T-helper 17 cell (primary cell): ENCODE measurements around the gene SASH1. TPM values are rescaled to one million over a fixed set of nuclear protein-coding genes. Genes with fewer than 3 reads are reported as not detected.

ENCODE experiments used
- ATAC-seq: fragments of 150-1000 bp; cut with Tn5 transposase; 2 replicates; pipeline ENCODE4 v1.10.0; 2021; ENCODE audit warnings: mild to moderate bottlenecking, moderate library complexity
- DNase-seq, 3 donors: peaks; one replicate each; pipeline versions ENCODE4 v3.0.0 to v3.0.0-alpha.2; 2020 to 2021
- H3K9me3 ChIP-seq: one replicate; pipeline ENCODE4 v1.7.0; 2013; ENCODE audit warnings: low read length, mild to moderate bottlenecking; ENCODE audit not compliant: control insufficient read depth, poor library complexity, severe bottlenecking
- H3K27ac Mint-ChIP-seq: one replicate; pipeline ENCODE4 v1.8.0; 2022; ENCODE audit warnings: mild to moderate bottlenecking, moderate library complexity, mixed read lengths
- H3K27me3 Mint-ChIP-seq: one replicate; pipeline ENCODE4 v1.8.0; 2022; ENCODE audit warnings: mixed read lengths
- H3K36me3 Mint-ChIP-seq: one replicate; pipeline ENCODE4 v1.8.0; 2022; ENCODE audit warnings: low read depth, mixed read lengths
- H3K4me1 Mint-ChIP-seq: one replicate; pipeline ENCODE4 v1.8.0; 2022; ENCODE audit warnings: mild to moderate bottlenecking, mixed read lengths
- H3K4me3 Mint-ChIP-seq: one replicate; pipeline ENCODE4 v1.8.0; 2022; ENCODE audit warnings: mild to moderate bottlenecking, moderate library complexity, mixed read lengths
- total RNA-seq, 4 donors: library from RNA in 2 of 4; stranded (reverse) in 2 of 4; gene quantifications; one replicate each; pipeline ENCODE4 v1.2.3 and lab custom pipeline; 2022 to 2026

The SASH1 gene
- total RNA-seq, 2 donors from 2014 or later, result 6.2 to 19.9 TPM

GRCh38 chr6:148425443-148425842 is 82.8 kb downstream of the SASH1 start:
- Mint-ChIP-seq H3K36me3 (no peaks in the 10 kb centered on the region), H3K4me3 (no peak overlapping the region), H3K27ac (no peak overlapping the region), H3K4me1 (peaks cover 6% of the 10 kb centered on the region), H3K27me3 (peaks cover 10% of the 10 kb centered on the region)
- ATAC-seq (no peak), DNase-seq (no peak)
- no peaks in the 10 kb centered on the region for H3K9me3 ChIP-seq

- H3K4me3 Mint-ChIP-seq, result no peak overlapping the region
- peaks cover 6% of the 10 kb centered on the region for H3K4me1 Mint-ChIP-seq
- no peak for DNase-seq
- ATAC-seq, result no peak
- no peaks in the 10 kb centered on the region for H3K9me3 ChIP-seq
- no peaks in the 10 kb centered on the region for H3K36me3 Mint-ChIP-seq
- H3K27me3 Mint-ChIP-seq, result peaks cover 5% of the 10 kb centered on the region
- no peak overlapping the region for H3K27ac Mint-ChIP-seq
Measured at GRCh38 chr6:148426317-148426977, 83.8 kb downstream of the SASH1 start.

GRCh38 chr6:148427333-148427732 is 84.7 kb downstream of the SASH1 start:
- no peak overlapping the region for H3K27ac Mint-ChIP-seq
- DNase-seq (no peak), ATAC-seq (no peak)
- peaks cover 6% of the 10 kb centered on the region for H3K4me1 Mint-ChIP-seq
- peaks cover 5% of the 10 kb centered on the region for H3K27me3 Mint-ChIP-seq
- no peaks in the 10 kb centered on the region for H3K9me3 ChIP-seq
- no peaks in the 10 kb centered on the region for H3K36me3 Mint-ChIP-seq
- H3K4me3 Mint-ChIP-seq, result no peak overlapping the region

GRCh38 chr6:148429423-148429822 is 86.8 kb downstream of the SASH1 start:
- ATAC-seq (no peak), DNase-seq (no peak)
- H3K4me3 Mint-ChIP-seq, result no peak overlapping the region
- H3K4me1 Mint-ChIP-seq, result peaks cover 6% of the 10 kb centered on the region
- H3K36me3 Mint-ChIP-seq, result no peaks in the 10 kb centered on the region
- H3K27ac Mint-ChIP-seq, result no peak overlapping the region
- peaks cover 5% of the 10 kb centered on the region for H3K27me3 Mint-ChIP-seq
- H3K9me3 ChIP-seq, result no peaks in the 10 kb centered on the region

GRCh38 chr6:148430897-148431296 is 88.3 kb downstream of the SASH1 start:
- H3K27me3 Mint-ChIP-seq, result peaks cover 11% of the 10 kb centered on the region
- no peak overlapping the region for H3K27ac Mint-ChIP-seq
- no peaks in the 10 kb centered on the region for H3K9me3 ChIP-seq
- H3K4me1 Mint-ChIP-seq, result peaks cover 6% of the 10 kb centered on the region
- DNase-seq (no peak), ATAC-seq (no peak)
- no peak overlapping the region for H3K4me3 Mint-ChIP-seq
- H3K36me3 Mint-ChIP-seq, result no peaks in the 10 kb centered on the region

- no peak overlapping the region for H3K4me3 Mint-ChIP-seq
- H3K27ac Mint-ChIP-seq, result no peak overlapping the region
- H3K36me3 Mint-ChIP-seq, result no peaks in the 10 kb centered on the region
- H3K27me3 Mint-ChIP-seq, result peaks cover 8% of the 10 kb centered on the region
- H3K9me3 ChIP-seq, result no peaks in the 10 kb centered on the region
- ATAC-seq, result no peak
- DNase-seq, result no peak
- peaks cover 3% of the 10 kb centered on the region for H3K4me1 Mint-ChIP-seq
Measured at GRCh38 chr6:148431413-148431812, 88.8 kb downstream of the SASH1 start.

GRCh38 chr6:148431840-148432239 is 89.2 kb downstream of the SASH1 start:
- Mint-ChIP-seq H3K27me3 (peaks cover 10% of the 10 kb centered on the region), H3K4me3 (no peak overlapping the region), H3K4me1 (no peaks in the 10 kb centered on the region), H3K27ac (no peak overlapping the region), H3K36me3 (no peaks in the 10 kb centered on the region)
- no peaks in the 10 kb centered on the region for H3K9me3 ChIP-seq
- ATAC-seq (no peak), DNase-seq (no peak)

GRCh38 chr6:148432462-148433195 is 90.0 kb downstream of the SASH1 start:
- Mint-ChIP-seq H3K36me3 (no peaks in the 10 kb centered on the region), H3K4me3 (no peak overlapping the region), H3K4me1 (no peaks in the 10 kb centered on the region), H3K27me3 (peaks cover 18% of the 10 kb centered on the region), H3K27ac (no peak overlapping the region)
- ATAC-seq (no peak), DNase-seq (no peak)
- H3K9me3 ChIP-seq, result no peaks in the 10 kb centered on the region

GRCh38 chr6:148435386-148435785 is 92.7 kb downstream of the SASH1 start:
- Mint-ChIP-seq H3K36me3 (no peaks in the 10 kb centered on the region), H3K27ac (no peak overlapping the region), H3K4me1 (no peaks in the 10 kb centered on the region), H3K4me3 (no peak overlapping the region), H3K27me3 (peaks cover 24% of the 10 kb centered on the region)
- ATAC-seq, result no peak
- no peaks in the 10 kb centered on the region for H3K9me3 ChIP-seq
- DNase-seq, result no peak

- peaks cover under 1% of the 10 kb centered on the region for H3K4me1 Mint-ChIP-seq
- ATAC-seq (no peak), DNase-seq (no peak)
- no peak overlapping the region for H3K4me3 Mint-ChIP-seq
- H3K9me3 ChIP-seq, result no peaks in the 10 kb centered on the region
- no peak overlapping the region for H3K27ac Mint-ChIP-seq
- H3K27me3 Mint-ChIP-seq, result peaks cover 24% of the 10 kb centered on the region
- no peaks in the 10 kb centered on the region for H3K36me3 Mint-ChIP-seq
Measured at GRCh38 chr6:148436466-148436865, 93.8 kb downstream of the SASH1 start.

- no peak for ATAC-seq
- H3K9me3 ChIP-seq, result no peaks in the 10 kb centered on the region
- no peaks in the 10 kb centered on the region for H3K36me3 Mint-ChIP-seq
- no peak overlapping the region for H3K4me3 Mint-ChIP-seq
- DNase-seq, result no peak
- H3K4me1 Mint-ChIP-seq, result peaks cover 5% of the 10 kb centered on the region
- peaks cover 24% of the 10 kb centered on the region for H3K27me3 Mint-ChIP-seq
- H3K27ac Mint-ChIP-seq, result no peak overlapping the region
Measured at GRCh38 chr6:148438632-148439031, 96.0 kb downstream of the SASH1 start.

- no peak for DNase-seq
- H3K36me3 Mint-ChIP-seq, result no peaks in the 10 kb centered on the region
- H3K9me3 ChIP-seq, result no peaks in the 10 kb centered on the region
- H3K27ac Mint-ChIP-seq, result no peak overlapping the region
- ATAC-seq, result no peak
- H3K4me3 Mint-ChIP-seq, result no peak overlapping the region
- H3K27me3 Mint-ChIP-seq, result peaks cover 19% of the 10 kb centered on the region
- H3K4me1 Mint-ChIP-seq, result peaks cover 5% of the 10 kb centered on the region
Measured at GRCh38 chr6:148440016-148440415, 97.4 kb downstream of the SASH1 start.

- no peaks in the 10 kb centered on the region for H3K9me3 ChIP-seq
- Mint-ChIP-seq H3K27ac (no peak overlapping the region), H3K4me3 (no peak overlapping the region), H3K27me3 (peaks cover 19% of the 10 kb centered on the region), H3K36me3 (no peaks in the 10 kb centered on the region), H3K4me1 (peaks cover 5% of the 10 kb centered on the region)
- ATAC-seq, result no peak
- DNase-seq, result no peak
Measured at GRCh38 chr6:148440877-148441453, 98.3 kb downstream of the SASH1 start.
